HUES6 (cell line): ENCODE data around the gene TCP11L2.

Experiments
- H3K27ac ChIP-seq: 2 replicates; pipeline ENCODE4 v1.7.0; 2013; ENCODE audit warnings: low read depth, mild to moderate bottlenecking, low read length, inconsistent platforms
- H3K27me3 ChIP-seq: 2 replicates; pipeline ENCODE4 v1.6.1; 2013; ENCODE audit warnings: low read length; ENCODE audit not compliant: control insufficient read depth, insufficient read depth
- H3K36me3 ChIP-seq: 2 replicates; pipeline ENCODE4 v1.6.1; 2013; ENCODE audit warnings: low read length; ENCODE audit not compliant: control insufficient read depth, insufficient read depth
- H3K4me1 ChIP-seq: 2 replicates; pipeline ENCODE4 v1.6.1; 2013; ENCODE audit warnings: low read length; ENCODE audit not compliant: control insufficient read depth, insufficient read depth
- H3K4me3 ChIP-seq: 2 replicates; pipeline ENCODE4 v1.5.1; 2013; ENCODE audit warnings: low read depth, low read length
- H3K9ac ChIP-seq: one replicate; pipeline ENCODE4 v1.6.1; 2013; ENCODE audit warnings: mild to moderate bottlenecking, low read length
- H3K9me3 ChIP-seq: 2 replicates; pipeline ENCODE4 v1.6.1; 2013; ENCODE audit warnings: low read depth, low read length; ENCODE audit not compliant: control insufficient read depth, insufficient read depth

Gene TCP11L2

DNA sequence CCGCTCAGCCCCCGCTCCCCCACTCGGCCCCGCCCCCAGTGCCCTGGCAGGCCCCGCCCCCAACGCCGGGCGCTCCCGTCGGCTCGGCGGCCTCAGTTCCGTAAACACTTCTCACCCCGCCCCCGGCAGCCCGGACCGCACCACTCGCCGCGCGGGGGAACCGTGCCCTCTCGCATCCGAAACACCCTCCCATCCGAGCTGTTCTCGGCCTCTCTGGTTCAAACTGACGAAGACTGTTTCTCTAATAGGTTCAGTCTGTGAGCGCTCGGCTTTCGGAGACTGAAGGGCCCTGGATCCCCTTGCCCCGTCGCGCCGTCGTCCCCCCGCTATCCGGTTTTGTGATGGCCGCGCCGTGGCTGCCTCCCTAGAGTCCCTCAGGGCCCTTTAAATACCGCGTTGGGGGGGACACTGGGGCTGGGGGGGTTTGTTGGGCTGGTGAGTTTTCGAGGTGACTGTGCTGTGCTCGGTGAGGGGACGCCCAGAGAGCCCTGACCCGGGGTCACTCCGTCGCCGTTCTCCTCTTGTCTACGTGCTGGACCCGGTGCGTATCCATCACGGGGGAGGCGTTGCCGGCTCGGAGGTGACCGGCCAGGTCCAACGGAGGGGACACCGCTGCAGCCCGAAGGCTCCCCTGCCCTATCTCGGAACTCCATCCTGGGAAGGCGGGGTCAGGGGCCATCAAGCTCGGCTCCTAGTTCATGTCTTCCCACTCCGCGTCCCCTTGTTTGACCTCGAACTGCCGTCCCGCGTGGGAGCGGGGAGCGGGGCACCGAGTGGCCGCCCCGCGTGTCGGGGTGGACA lies at the start of gene TCP11L2:
Gene TCP11L2 (plus strand): TSS at position 333 of the 801 bp plus-strand sequence. CDS start 8,343 bp downstream, outside the sequence.
- H3K27ac ChIP-seq, result peak within 1 kb of the TSS; percentile 100
- H3K9me3 ChIP-seq, result no peaks in the 10 kb centered on the region
- peak within 1 kb of the TSS; percentile 100 for H3K4me3 ChIP-seq
- peaks cover 25% of the 10 kb centered on the region for H3K4me1 ChIP-seq
- peak within 1 kb of the TSS; percentile 99 for H3K9ac ChIP-seq
- no peaks in the 10 kb centered on the region for H3K27me3 ChIP-seq
- H3K36me3 ChIP-seq, result no peaks in the 10 kb centered on the region

- Histone ChIP-seq H3K4me1 (peaks cover 18% of the 10 kb centered on the region), H3K36me3 (no peaks in the 10 kb centered on the region), H3K9me3 (no peaks in the 10 kb centered on the region), H3K27ac (0 out of 2 replicates have a peak overlapping the region, but pooled peaks have one; percentile 11), H3K9ac (no peak overlapping the region), H3K4me3 (0 out of 2 replicates have a peak overlapping the region, but pooled peaks have one; percentile 21), H3K27me3 (no peaks in the 10 kb centered on the region)
Observed at GRCh38 chr12:106254724-106255123, 47.8 kb upstream of the TCP11L2 start.

- Histone ChIP-seq H3K27me3 (no peaks in the 10 kb centered on the region), H3K36me3 (no peaks in the 10 kb centered on the region), H3K27ac (no peak overlapping the region), H3K9ac (no peak overlapping the region), H3K4me3 (no peak overlapping the region), H3K4me1 (peaks cover 18% of the 10 kb centered on the region), H3K9me3 (no peaks in the 10 kb centered on the region)
Observed at GRCh38 chr12:106255493-106255892, 47.0 kb upstream of the TCP11L2 start.

GRCh38 chr12:106255952-106256351 lies 46.6 kb upstream of the TCP11L2 start:
- Histone ChIP-seq H3K27ac (no peak overlapping the region), H3K36me3 (no peaks in the 10 kb centered on the region), H3K4me1 (peaks cover 18% of the 10 kb centered on the region), H3K4me3 (no peak overlapping the region), H3K27me3 (no peaks in the 10 kb centered on the region), H3K9ac (no peak overlapping the region), H3K9me3 (no peaks in the 10 kb centered on the region)

- H3K9ac ChIP-seq, result no peak overlapping the region
- H3K9me3 ChIP-seq, result no peaks in the 10 kb centered on the region
- H3K27me3 ChIP-seq, result no peaks in the 10 kb centered on the region
- no peak overlapping the region for H3K4me3 ChIP-seq
- no peak overlapping the region for H3K27ac ChIP-seq
- H3K36me3 ChIP-seq, result no peaks in the 10 kb centered on the region
- H3K4me1 ChIP-seq, result peaks cover 15% of the 10 kb centered on the region
Observed at GRCh38 chr12:106256524-106256923, 46.0 kb upstream of the TCP11L2 start.

DNA sequence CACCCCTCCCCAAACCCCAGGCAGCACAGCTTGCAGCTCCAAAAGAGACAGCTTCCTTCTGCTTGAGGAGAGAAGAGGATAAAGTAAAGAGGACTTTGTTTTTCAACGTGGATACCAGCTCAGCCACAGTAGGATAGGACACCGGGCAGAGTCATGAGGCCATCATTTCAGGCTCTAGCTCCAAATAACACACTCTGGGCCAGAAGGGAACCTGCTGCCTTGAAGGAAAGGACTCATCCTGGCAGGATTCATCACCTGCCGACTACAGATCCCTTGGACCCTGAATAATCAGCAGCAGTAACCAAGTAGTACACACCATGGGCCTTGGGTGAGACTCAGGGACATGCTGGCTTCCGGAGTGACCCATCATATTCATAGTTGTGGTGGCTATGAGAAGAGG lies 44.3 kb upstream of the TCP11L2 start:
- Histone ChIP-seq H3K9me3 (no peaks in the 10 kb centered on the region), H3K9ac (no peak overlapping the region), H3K27me3 (no peaks in the 10 kb centered on the region), H3K36me3 (no peaks in the 10 kb centered on the region), H3K4me1 (peaks cover 15% of the 10 kb centered on the region), H3K27ac (no peak overlapping the region), H3K4me3 (no peak overlapping the region)

DNA sequence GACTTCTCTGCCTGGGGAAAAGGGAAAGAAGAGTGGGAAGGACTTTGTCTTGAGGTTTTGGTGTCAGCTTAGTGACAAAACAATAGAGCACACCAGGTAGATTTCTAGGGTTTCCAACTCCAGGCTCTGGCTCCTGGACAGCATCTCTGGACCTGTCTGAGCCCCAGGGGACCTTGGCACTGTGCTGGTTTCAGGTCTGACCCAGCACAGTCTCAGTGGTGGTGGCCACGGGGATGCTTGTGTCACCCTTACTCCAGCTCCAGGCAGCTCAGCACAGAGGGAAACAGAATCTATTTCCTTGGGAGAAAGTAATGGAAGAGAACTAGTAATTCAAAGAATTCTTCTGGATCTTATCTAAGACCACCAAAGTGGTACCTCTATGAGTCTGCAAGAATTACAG lies 43.6 kb upstream of the TCP11L2 start:
- Histone ChIP-seq H3K9ac (no peak overlapping the region), H3K27me3 (no peaks in the 10 kb centered on the region), H3K27ac (no peak overlapping the region), H3K36me3 (no peaks in the 10 kb centered on the region), H3K4me3 (no peak overlapping the region), H3K9me3 (no peaks in the 10 kb centered on the region), H3K4me1 (peaks cover 12% of the 10 kb centered on the region)

- no peak overlapping the region for H3K27ac ChIP-seq
Observed at GRCh38 chr12:106265116-106265515, 37.4 kb upstream of the TCP11L2 start.

GRCh38 chr12:106267535-106267934 lies 35.0 kb upstream of the TCP11L2 start:
- Histone ChIP-seq H3K4me3 (no peak overlapping the region), H3K27ac (no peak overlapping the region), H3K9ac (no peak overlapping the region), H3K4me1 (no peaks in the 10 kb centered on the region), H3K27me3 (no peaks in the 10 kb centered on the region), H3K36me3 (no peaks in the 10 kb centered on the region), H3K9me3 (no peaks in the 10 kb centered on the region)

More at GRCh38 chr12:106265116-106265515, 37.4 kb upstream of the TCP11L2 start:
- no peaks in the 10 kb centered on the region for H3K27me3 ChIP-seq
- no peaks in the 10 kb centered on the region for H3K36me3 ChIP-seq
- no peaks in the 10 kb centered on the region for H3K4me1 ChIP-seq
- no peak overlapping the region for H3K4me3 ChIP-seq
- H3K9me3 ChIP-seq, result no peaks in the 10 kb centered on the region
- H3K9ac ChIP-seq, result no peak overlapping the region

DNA sequence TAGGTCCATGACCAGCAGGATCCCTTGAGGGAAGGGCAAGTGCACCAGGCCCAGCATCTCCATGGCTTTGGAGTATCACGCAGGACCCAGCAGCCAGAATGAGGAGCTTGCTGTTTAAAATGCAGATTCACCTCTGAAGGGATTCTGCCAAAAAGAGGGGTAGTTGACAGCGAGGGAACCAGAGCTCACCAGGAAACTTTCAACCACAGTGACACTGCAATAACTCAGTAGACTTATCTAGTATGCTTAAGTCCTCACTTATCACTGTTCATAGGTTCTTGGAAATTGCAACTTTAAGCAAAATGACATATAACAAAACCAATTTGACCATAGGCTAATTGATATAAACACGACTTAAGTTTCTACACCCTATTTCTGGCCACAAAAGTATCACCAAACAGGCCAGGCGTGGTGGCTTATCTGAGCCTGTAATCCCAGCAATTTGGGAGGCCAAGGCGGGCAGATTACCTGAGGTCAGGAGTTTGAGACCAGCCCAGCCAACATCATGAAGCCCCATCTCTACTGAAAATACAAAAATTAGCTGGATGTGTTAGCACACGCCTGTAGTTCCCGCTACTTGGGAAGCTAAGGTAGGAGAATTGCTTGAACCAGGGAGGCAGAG lies 33.3 kb upstream of the TCP11L2 start:
- H3K4me1 ChIP-seq, result no peaks in the 10 kb centered on the region
- H3K27me3 ChIP-seq, result no peaks in the 10 kb centered on the region
- H3K9ac ChIP-seq, result no peak overlapping the region
- H3K27ac ChIP-seq, result no peak overlapping the region
- H3K9me3 ChIP-seq, result no peaks in the 10 kb centered on the region
- no peak overlapping the region for H3K4me3 ChIP-seq
- no peaks in the 10 kb centered on the region for H3K36me3 ChIP-seq
